MM.1S (cell line): Measurements from ENCODE around the gene MACROD2.

ENCODE experiments used
- DNase-seq: peaks from one replicate; pipeline ENCODE4 v3.0.0-alpha.2; 2015
- H2AFZ ChIP-seq: fragments of 300-600 bp; sonication (generic); 2 replicates; pipeline ENCODE4 v1.6.0; 2016; ENCODE audit warnings: antibody characterized with exemption, low read length
- H3F3A ChIP-seq: fragments of 300-600 bp; sonication (generic); 2 replicates; pipeline ENCODE4 v1.6.1; 2016; ENCODE audit warnings: mild to moderate bottlenecking, antibody characterized with exemption, low read length, moderate library complexity, mixed read lengths; ENCODE audit not compliant: insufficient read depth
- H3K27ac ChIP-seq: fragments of 300-600 bp; sonication (generic); 2 replicates; pipeline ENCODE4 v1.5.1; 2016; ENCODE audit warnings: mild to moderate bottlenecking, low read length
- H3K27me3 ChIP-seq: fragments of 300-600 bp; sonication (generic); replicated peaks from 2 replicates; pipeline ENCODE4 v1.6.0; 2016; ENCODE audit warnings: low read length; ENCODE audit not compliant: insufficient read depth
- H3K36me3 ChIP-seq: fragments of 300-600 bp; sonication (generic); replicated peaks from 2 replicates; pipeline ENCODE4 v1.6.1; 2016; ENCODE audit warnings: mild to moderate bottlenecking, low read length, mixed read lengths; ENCODE audit not compliant: insufficient read depth
- H3K4me1 ChIP-seq: fragments of 300-600 bp; sonication (generic); 2 replicates; pipeline ENCODE4 v1.6.1; 2016; ENCODE audit warnings: low read length, mixed read lengths
- H3K4me2 ChIP-seq: fragments of 300-600 bp; sonication (generic); 2 replicates; pipeline ENCODE4 v1.6.0; 2016; ENCODE audit warnings: low read depth, low read length
- H3K4me3 ChIP-seq: fragments of 300-600 bp; sonication (generic); 2 replicates; pipeline ENCODE4 v1.5.1; 2016; ENCODE audit warnings: low read length, mixed read lengths
- H3K79me2 ChIP-seq: fragments of 300-600 bp; sonication (generic); 2 replicates; pipeline ENCODE4 v1.6.1; 2016; ENCODE audit warnings: mixed run types, low read length, mixed read lengths
- H3K9ac ChIP-seq: fragments of 300-600 bp; sonication (generic); 2 replicates; pipeline ENCODE4 v1.6.1; 2016; ENCODE audit warnings: low read length, mixed read lengths
- H3K9me2 ChIP-seq: fragments of 300-600 bp; sonication (generic); replicated peaks from 2 replicates; pipeline ENCODE4 v1.6.1; 2016; ENCODE audit warnings: mild to moderate bottlenecking, low read length, mixed read lengths; ENCODE audit not compliant: insufficient read depth
- H3K9me3 ChIP-seq: fragments of 300-600 bp; sonication (generic); replicated peaks from 2 replicates; pipeline ENCODE4 v1.6.1; 2016; ENCODE audit warnings: mild to moderate bottlenecking, low read length, mixed read lengths; ENCODE audit not compliant: insufficient read depth
- H4K20me1 ChIP-seq: fragments of 300-600 bp; sonication (generic); 2 replicates; pipeline ENCODE4 v1.6.1; 2016; ENCODE audit warnings: mild to moderate bottlenecking, low read length, moderate library complexity, mixed read lengths; ENCODE audit not compliant: insufficient read depth
- CTCF ChIP-seq: fragments of 300-600 bp; sonication (generic); IDR thresholded peaks from 2 replicates; pipeline ENCODE4 v1.5.1; 2016; ENCODE audit warnings: antibody characterized with exemption, low read length, mixed read lengths
- EZH2 ChIP-seq: fragments of 300-600 bp; sonication (generic); optimal IDR thresholded peaks from 2 replicates; pipeline ENCODE3; 2017; ENCODE audit warnings: low read depth, mild to moderate bottlenecking, antibody characterized with exemption, low read length, mixed read lengths
- EZH2phosphoT487 ChIP-seq: fragments of 300-600 bp; sonication (generic); IDR thresholded peaks from 2 replicates; pipeline ENCODE4 v1.6.1; 2018; ENCODE audit warnings: antibody characterized with exemption, low read length

Gene MACROD2

GRCh38 chr20:14445902-14446301 lies 450.6 kb downstream of the MACROD2 start:
- Histone ChIP-seq H3K4me2 (no peak overlapping the region), H3K27me3 (no peaks in the 10 kb centered on the region), H3F3A (no peaks in the 10 kb centered on the region), H3K4me1 (no peaks in the 10 kb centered on the region), H3K9me3 (no peaks in the 10 kb centered on the region), H3K4me3 (no peak overlapping the region), H3K79me2 (no peaks in the 10 kb centered on the region), H3K36me3 (no peaks in the 10 kb centered on the region), H3K9ac (no peak overlapping the region), H2AFZ (no peak overlapping the region), H3K9me2 (no peaks in the 10 kb centered on the region), H3K27ac (no peak overlapping the region), H4K20me1 (no peaks in the 10 kb centered on the region)
- TF ChIP-seq CTCF (no peak), EZH2 (no peak), EZH2phosphoT487 (no peak)
- DNase-seq = no peak

GRCh38 chr20:14446446-14446845 lies 451.1 kb downstream of the MACROD2 start:
- Histone ChIP-seq H3K4me3 (no peak overlapping the region), H3K9ac (no peak overlapping the region), H3K9me2 (no peaks in the 10 kb centered on the region), H4K20me1 (no peaks in the 10 kb centered on the region), H3K9me3 (no peaks in the 10 kb centered on the region), H3K4me1 (no peaks in the 10 kb centered on the region), H3K27ac (no peak overlapping the region), H2AFZ (no peak overlapping the region), H3K79me2 (no peaks in the 10 kb centered on the region), H3K36me3 (no peaks in the 10 kb centered on the region), H3F3A (no peaks in the 10 kb centered on the region), H3K4me2 (no peak overlapping the region), H3K27me3 (no peaks in the 10 kb centered on the region)
- TF ChIP-seq EZH2phosphoT487 (no peak), EZH2 (no peak), CTCF (no peak)
- no peak for DNase-seq

- Histone ChIP-seq H3F3A (no peaks in the 10 kb centered on the region), H3K9ac (no peak overlapping the region), H3K27ac (no peak overlapping the region), H3K79me2 (no peaks in the 10 kb centered on the region), H3K4me3 (no peak overlapping the region), H3K27me3 (no peaks in the 10 kb centered on the region), H3K4me2 (no peak overlapping the region), H3K9me2 (no peaks in the 10 kb centered on the region), H2AFZ (no peak overlapping the region), H3K9me3 (no peaks in the 10 kb centered on the region), H3K36me3 (no peaks in the 10 kb centered on the region), H4K20me1 (no peaks in the 10 kb centered on the region), H3K4me1 (no peaks in the 10 kb centered on the region)
- DNase-seq = no peak
- TF ChIP-seq EZH2 (no peak), EZH2phosphoT487 (no peak), CTCF (no peak)
Measured at GRCh38 chr20:14449323-14449722, 454.0 kb downstream of the MACROD2 start.
